NCI-H345 treated with DMSO at 0.1 percent for 48 hours (cell line): ENCODE results near the gene P4HTM.

ENCODE experiments used
- DNase-seq: peaks from one replicate; lab custom pipeline; 2025; ENCODE audit not compliant: unreplicated experiment; lab: John Stamatoyannopoulos, UW

P4HTM gene

GRCh38 chr3:49021813-49022687 lies 32.0 kb downstream of the P4HTM start, which contains the start of gene NDUFAF3:
TSS of gene NDUFAF3 (plus strand) at chr3:49022121. CDS start at chr3:49022145, 24 bp downstream.
- peak; percentile 92 for DNase-seq

- no peak for DNase-seq
These were observed 32.7 kb downstream of the P4HTM start for GRCh38 chr3:49022688-49023171.

- DNase-seq: no peak
These were observed 33.7 kb downstream of the P4HTM start for GRCh38 chr3:49023775-49024174.

GRCh38 chr3:49024449-49024848 lies 34.4 kb downstream of the P4HTM start:
- no peak for DNase-seq

- no peak for DNase-seq
These were observed 35.2 kb downstream of the P4HTM start for GRCh38 chr3:49025005-49025792.

- no peak for DNase-seq
These were observed 35.9 kb downstream of the P4HTM start for GRCh38 chr3:49025793-49026520.

- no peak for DNase-seq
These were observed 36.5 kb downstream of the P4HTM start for GRCh38 chr3:49026536-49026935.

- no peak for DNase-seq
These were observed 37.6 kb downstream of the P4HTM start for GRCh38 chr3:49027634-49028033.

GRCh38 chr3:49028298-49028672 lies 38.2 kb downstream of the P4HTM start:
- DNase-seq: no peak

GRCh38 chr3:49028673-49029562 lies 38.9 kb downstream of the P4HTM start, which contains the start of gene IMPDH2:
TSS of gene IMPDH2 (minus strand) at chr3:49029398. CDS start at chr3:49029350, 48 bp downstream.
- DNase-seq: peak; percentile 72

- no peak for DNase-seq
These were observed 39.5 kb downstream of the P4HTM start for GRCh38 chr3:49029563-49029884.

GRCh38 chr3:49030321-49030720 lies 40.3 kb downstream of the P4HTM start:
- no peak for DNase-seq

GRCh38 chr3:49032646-49033304 lies 42.7 kb downstream of the P4HTM start:
- no peak for DNase-seq

GRCh38 chr3:49034650-49035049 lies 44.6 kb downstream of the P4HTM start:
- no peak for DNase-seq

GRCh38 chr3:49035281-49035680 lies 45.2 kb downstream of the P4HTM start:
- no peak for DNase-seq

GRCh38 chr3:49053543-49053942 lies 63.5 kb downstream of the P4HTM start:
- DNase-seq: no peak

- DNase-seq: no peak
These were observed 64.4 kb downstream of the P4HTM start for GRCh38 chr3:49054344-49054862.
